SU-DHL-6 (cell line): ENCODE measurements around the gene RAET1G.
"Not testable (repeated sequence)": the region's sequence is repeated elsewhere in the genome, so short reads cannot be mapped to it uniquely, and the experiment has no call there.

ENCODE experiments used
- H2AFZ ChIP-seq: fragments of 200-600 bp; sonication (generic); 2 replicates; pipeline ENCODE4 v1.6.1; 2014; ENCODE audit warnings: low read depth, mild to moderate bottlenecking, moderate library complexity, mixed read lengths, antibody characterized with exemption, low read length; ENCODE audit not compliant: severe bottlenecking
- H3F3A ChIP-seq: fragments of 200-600 bp; shearing (Covaris generic); 2 replicates; pipeline ENCODE4 v1.6.0; 2016; ENCODE audit warnings: antibody characterized with exemption, mild to moderate bottlenecking; ENCODE audit not compliant: insufficient read depth
- H3K27ac ChIP-seq: fragments of 200-600 bp; sonication (generic); 2 replicates; pipeline ENCODE4 v1.5.1; 2016; ENCODE audit warnings: low read depth, mild to moderate bottlenecking, low read length, moderate library complexity, mixed read lengths
- H3K27me3 ChIP-seq: fragments of 200-600 bp; sonication (generic), shearing (Covaris generic); 2 replicates; pipeline ENCODE4 v1.6.0; 2014; ENCODE audit warnings: mild to moderate bottlenecking, low read length
- H3K36me3 ChIP-seq: fragments of 200-600 bp; sonication (generic); 2 replicates; pipeline ENCODE4 v1.6.1; 2014; ENCODE audit warnings: mild to moderate bottlenecking, low read length, mixed read lengths
- H3K4me2 ChIP-seq: fragments of 300-600, 200-600 bp; shearing (Covaris generic), sonication (generic); 2 replicates; pipeline ENCODE4 v1.6.0; 2014; ENCODE audit warnings: low read length, low read depth, mild to moderate bottlenecking; ENCODE audit not compliant: poor library complexity, severe bottlenecking
- H3K4me3 ChIP-seq: fragments of 200-600 bp; sonication (generic); 2 replicates; pipeline ENCODE4 v1.5.1; 2014; ENCODE audit warnings: antibody characterized with exemption, low read length, mild to moderate bottlenecking, mixed read lengths; ENCODE audit not compliant: insufficient read depth, poor library complexity, severe bottlenecking
- H3K79me2 ChIP-seq: fragments of 200-600 bp; sonication (generic); 2 replicates; pipeline ENCODE4 v1.6.1; 2014; ENCODE audit warnings: mild to moderate bottlenecking, low read length, moderate library complexity; ENCODE audit not compliant: insufficient read depth
- H3K9ac ChIP-seq: fragments of 200-600 bp; sonication (generic); 2 replicates; pipeline ENCODE4 v1.7.0; 2014; ENCODE audit warnings: mild to moderate bottlenecking, low read length
- H3K9me2 ChIP-seq: fragments of 200-600 bp; sonication (generic); replicated peaks from 2 replicates; pipeline ENCODE4 v1.6.1; 2014; ENCODE audit warnings: low read length; ENCODE audit not compliant: insufficient read depth
- H3K9me3 ChIP-seq: fragments of 200-600 bp; sonication (generic); 2 replicates; pipeline ENCODE4 v1.6.1; 2014; ENCODE audit warnings: low read length, mixed read lengths; ENCODE audit not compliant: insufficient read depth
- H4K20me1 ChIP-seq: fragments of 200-600 bp; sonication (generic); 2 replicates; pipeline ENCODE4 v1.6.1; 2014; ENCODE audit warnings: low read depth, mild to moderate bottlenecking, antibody characterized with exemption, low read length, moderate library complexity, mixed read lengths
- CTCF ChIP-seq: fragments of 200-600 bp; sonication (generic); IDR thresholded peaks from one replicate; pipeline ENCODE4 v1.5.1; 2017; ENCODE audit warnings: antibody characterized with exemption, mild to moderate bottlenecking, low read length, moderate library complexity; ENCODE audit not compliant: insufficient read depth, poor library complexity, severe bottlenecking
- EZH2phosphoT487 ChIP-seq: fragments of 200-600 bp; sonication (generic), shearing (Covaris generic); conservative IDR thresholded peaks from 2 replicates; pipeline ENCODE4 v1.6.1; 2018; ENCODE audit warnings: mild to moderate bottlenecking, antibody characterized with exemption, low read length, moderate library complexity, mixed read lengths

RAET1G gene

GRCh38 chr6:149895833-149896271 lies 27.1 kb downstream of the RAET1G start:
- Histone ChIP-seq H3K27ac (no peak overlapping the region), H3K9me2 (no peaks in the 10 kb centered on the region)

DNA sequence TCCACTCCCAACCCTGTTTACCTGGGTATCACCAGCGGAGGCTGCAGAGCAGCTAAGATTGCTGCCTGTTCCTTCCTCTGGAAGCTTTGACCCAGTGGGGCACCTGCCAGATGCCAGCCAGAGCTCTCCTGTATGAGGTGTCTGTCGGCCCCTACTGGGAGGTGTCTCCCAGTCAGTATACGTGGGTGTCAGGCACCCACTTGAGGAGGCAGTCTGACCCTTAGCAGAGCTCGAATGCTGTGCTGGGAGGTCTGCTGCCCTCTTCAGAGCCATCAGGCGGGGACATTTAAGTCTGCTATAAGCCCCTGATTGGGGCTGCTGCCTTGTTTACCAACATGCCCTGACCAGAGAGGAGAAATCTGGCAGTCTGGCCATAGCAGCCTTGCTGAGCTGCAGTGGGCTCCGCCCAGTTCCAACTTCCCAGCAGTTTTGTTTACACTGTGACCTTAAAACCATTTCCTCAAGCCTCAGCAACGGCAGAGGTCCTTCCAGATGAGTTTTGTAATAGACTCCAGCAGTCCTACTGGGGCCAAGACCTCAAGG lies 27.8 kb downstream of the RAET1G start:
- no peak overlapping the region for H3K4me2 ChIP-seq
- H3K36me3 ChIP-seq, result no peaks in the 10 kb centered on the region
- no peak overlapping the region for H3K9ac ChIP-seq
- H3K9me3 ChIP-seq, result no peaks in the 10 kb centered on the region
- H3K9me2 ChIP-seq, result no peaks in the 10 kb centered on the region
- no peak overlapping the region for H3K4me3 ChIP-seq
- no peaks in the 10 kb centered on the region for H3F3A ChIP-seq
- no peaks in the 10 kb centered on the region for H3K27me3 ChIP-seq
- H3K79me2 ChIP-seq, result no peaks in the 10 kb centered on the region
- no peak overlapping the region for H2AFZ ChIP-seq
- TF ChIP-seq EZH2phosphoT487, result no peak
- TF ChIP-seq CTCF, result no peak
- H3K27ac ChIP-seq, result no peak overlapping the region
- no peaks in the 10 kb centered on the region for H4K20me1 ChIP-seq

More at GRCh38 chr6:149895833-149896271, 27.1 kb downstream of the RAET1G start:
- Histone ChIP-seq H3K9ac (no peak overlapping the region), H3K4me2 (no peak overlapping the region), H3K79me2 (no peaks in the 10 kb centered on the region), H3K9me3 (no peaks in the 10 kb centered on the region), H4K20me1 (no peaks in the 10 kb centered on the region), H2AFZ (no peak overlapping the region), H3K36me3 (no peaks in the 10 kb centered on the region), H3K4me3 (no peak overlapping the region), H3K27me3 (no peaks in the 10 kb centered on the region), H3F3A (no peaks in the 10 kb centered on the region)
- TF ChIP-seq CTCF (no peak), EZH2phosphoT487 (no peak)

DNA sequence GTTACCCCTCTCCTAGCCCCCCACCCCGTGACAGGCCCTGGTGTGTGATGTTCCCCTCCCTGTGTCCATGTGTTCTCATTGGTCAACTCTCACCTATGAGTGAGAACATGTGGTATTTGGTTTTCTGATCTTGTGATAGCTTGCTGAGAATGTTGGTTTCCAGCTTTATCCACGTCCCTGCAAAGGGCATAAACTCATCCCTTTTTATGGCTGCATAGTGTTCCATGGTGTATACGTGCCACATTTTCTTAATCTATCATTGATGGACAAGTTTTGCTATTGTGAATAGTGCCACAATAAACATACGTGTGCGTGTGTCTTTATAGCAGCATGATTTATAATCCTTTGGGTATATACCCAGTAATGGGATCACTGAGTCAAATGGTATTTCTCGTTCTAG lies 31.1 kb downstream of the RAET1G start:
- not testable (repeated sequence) for H3K9me2 ChIP-seq, H3K4me2 ChIP-seq, H3K36me3 ChIP-seq, H3F3A ChIP-seq, H3K27ac ChIP-seq, H4K20me1 ChIP-seq, H3K9me3 ChIP-seq, H3K27me3 ChIP-seq, H3K4me3 ChIP-seq, H3K9ac ChIP-seq, H3K79me2 ChIP-seq, H2AFZ ChIP-seq

GRCh38 chr6:149891259-149891658 lies 31.7 kb downstream of the RAET1G start:
- TF ChIP-seq CTCF (no peak), EZH2phosphoT487 (no peak)
- Histone ChIP-seq H3K4me2 (no peak overlapping the region), H3K9me3 (no peaks in the 10 kb centered on the region), H3K27ac (no peak overlapping the region), H2AFZ (no peak overlapping the region), H3K4me3 (no peak overlapping the region), H3F3A (no peaks in the 10 kb centered on the region), H4K20me1 (no peaks in the 10 kb centered on the region), H3K9me2 (no peaks in the 10 kb centered on the region), H3K9ac (no peak overlapping the region), H3K27me3 (no peaks in the 10 kb centered on the region), H3K36me3 (no peaks in the 10 kb centered on the region), H3K79me2 (no peaks in the 10 kb centered on the region)
